IMR-90 (cell line): ENCODE measurements around the gene TLDC2. TPM values are rescaled to one million over a fixed set of nuclear protein-coding genes. Genes with fewer than 3 reads are reported as not detected.
A peak's percentile ranks its signal among the peaks of the same experiment; 100 is the strongest.

ENCODE experiments used
- ATAC-seq: fragments of 200-7000 bp; cut with Tn5 transposase; 2 replicates; pipeline ENCODE4 v1.9.1; 2020; ENCODE audit warnings: low read depth, mild to moderate bottlenecking, moderate library complexity
- BruUV-seq: library from RNA; stranded (reverse); fragments of 400-500 nt; replicated peaks from 2 replicates; lab custom pipeline; 2021; lab: Mats Ljungman, UMichigan
- CTCF ChIA-PET: fragments of 300-600 bp; formaldehyde crosslinking; extraction: SDS; loops from one replicate; lab custom pipeline; 2021; ENCODE audit warnings: antibody characterized with exemption; lab: Yijun Ruan, JAX
- POLR2A ChIA-PET: fragments of 300-600 bp; sonication (Branson Sonifier 250); formaldehyde crosslinking; loops from one replicate; lab custom pipeline; 2022; ENCODE audit warnings: antibody characterized with exemption; ENCODE audit not compliant: unreplicated experiment; lab: Charles Lee
- DNase-seq: peaks from one replicate; pipeline ENCODE4 v3.0.0; 2013
- H2AFZ ChIP-seq: replicated peaks from 2 replicates; pipeline ENCODE3; 2013; ENCODE audit warnings: low read length, mild to moderate bottlenecking; ENCODE audit not compliant: poor library complexity
- H2AK5ac ChIP-seq: 2 replicates; pipeline ENCODE4 v1.6.1; 2013; ENCODE audit warnings: low read depth, low read length, inconsistent platforms
- H2AK9ac ChIP-seq: replicated peaks from 2 replicates; pipeline ENCODE3; 2013; ENCODE audit warnings: mild to moderate bottlenecking, low read depth, low read length, moderate library complexity; ENCODE audit not compliant: poor library complexity
- H2BK120ac ChIP-seq: 2 replicates; pipeline ENCODE4 v1.6.1; 2013; ENCODE audit warnings: low read depth, low read length, inconsistent platforms
- H2BK15ac ChIP-seq: 3 replicates; pipeline ENCODE4 v1.6.1; 2013; ENCODE audit warnings: low read depth, low read length, inconsistent platforms
- H2BK20ac ChIP-seq: 2 replicates; pipeline ENCODE4 v1.6.1; 2013; ENCODE audit warnings: low read depth, mild to moderate bottlenecking, inconsistent platforms, low read length, moderate library complexity
- H2BK5ac ChIP-seq: 2 replicates; pipeline ENCODE4 v1.6.1; 2013; ENCODE audit warnings: mild to moderate bottlenecking, low read depth, low read length, inconsistent platforms; ENCODE audit not compliant: poor library complexity, severe bottlenecking
- H3K14ac ChIP-seq: replicated peaks from 2 replicates; pipeline ENCODE4 v1.6.1; 2013; ENCODE audit warnings: low read depth, low read length, inconsistent platforms
- H3K18ac ChIP-seq: 2 replicates; pipeline ENCODE4 v1.6.1; 2013; ENCODE audit warnings: low read depth, low read length, control low read depth
- H3K23ac ChIP-seq: 2 replicates; pipeline ENCODE4 v1.6.1; 2013; ENCODE audit warnings: low read depth, low read length, inconsistent platforms
- H3K27ac ChIP-seq: 2 replicates; pipeline ENCODE4 v1.5.1; 2013; ENCODE audit warnings: mild to moderate bottlenecking, control low read depth, low read length; ENCODE audit not compliant: insufficient read depth
- H3K27me3 ChIP-seq: 2 replicates; pipeline ENCODE4 v1.6.1; 2013; ENCODE audit warnings: low read length; ENCODE audit not compliant: control insufficient read depth, insufficient read depth
- H3K36me3 ChIP-seq: 2 replicates; pipeline ENCODE4 v1.6.1; 2013; ENCODE audit warnings: low read length, mixed read lengths; ENCODE audit not compliant: control insufficient read depth, insufficient read depth
- H3K4ac ChIP-seq: 2 replicates; pipeline ENCODE4 v1.6.1; 2013; ENCODE audit warnings: low read depth, low read length, inconsistent platforms
- H3K4me1 ChIP-seq: 2 replicates; pipeline ENCODE4 v1.6.1; 2013; ENCODE audit warnings: low read length, mixed read lengths; ENCODE audit not compliant: control insufficient read depth, insufficient read depth
- H3K4me2 ChIP-seq: 2 replicates; pipeline ENCODE4 v1.6.1; 2013; ENCODE audit warnings: low read depth, mild to moderate bottlenecking, control low read depth, low read length, moderate library complexity
- H3K4me3 ChIP-seq: 2 replicates; pipeline ENCODE4 v1.5.1; 2013; ENCODE audit warnings: low read depth, mild to moderate bottlenecking, control low read depth, low read length, moderate library complexity; ENCODE audit not compliant: insufficient read depth
- H3K56ac ChIP-seq: 2 replicates; pipeline ENCODE4 v1.6.1; 2013; ENCODE audit warnings: low read length, inconsistent platforms; ENCODE audit not compliant: insufficient read depth; ENCODE audit errors: extremely low read depth
- H3K79me1 ChIP-seq, 2 experiments: 2 replicates each; pipeline ENCODE4 v1.6.1; 2013; ENCODE audit warnings: low read length in 2 of 2, inconsistent platforms in 1 of 2, low read depth in 1 of 2
- H3K9ac ChIP-seq: 2 replicates; pipeline ENCODE4 v1.6.1; 2013; ENCODE audit warnings: low read depth, low read length, control low read depth
- H3K9me1 ChIP-seq: 2 replicates; pipeline ENCODE4 v1.6.1; 2013; ENCODE audit warnings: low read length, inconsistent platforms; ENCODE audit not compliant: insufficient read depth
- H3K9me3 ChIP-seq: 2 replicates; pipeline ENCODE4 v1.6.1; 2013; ENCODE audit warnings: low read length; ENCODE audit not compliant: control insufficient read depth, insufficient read depth
- H4K20me1 ChIP-seq: 2 replicates; pipeline ENCODE4 v1.6.1; 2013; ENCODE audit warnings: low read length, inconsistent platforms; ENCODE audit not compliant: insufficient read depth
- H4K5ac ChIP-seq: 2 replicates; pipeline ENCODE4 v1.6.1; 2013; ENCODE audit warnings: mild to moderate bottlenecking, low read depth, low read length, control low read depth
- H4K8ac ChIP-seq, 2 experiments: 2 replicates each; pipeline ENCODE4 v1.6.1; 2013; ENCODE audit warnings: low read depth in 2 of 2, low read length in 2 of 2, control low read depth in 1 of 2, inconsistent platforms in 1 of 2
- H4K91ac ChIP-seq: 2 replicates; pipeline ENCODE4 v1.6.1; 2013; ENCODE audit warnings: low read depth, low read length, inconsistent platforms; ENCODE audit not compliant: insufficient read depth
- CHD1 ChIP-seq: IDR thresholded peaks from 2 replicates; pipeline ENCODE4 v1.6.1; 2012; ENCODE audit warnings: low read depth, low read length, improper control_type of control experiment
- MAZ ChIP-seq: IDR thresholded peaks from 2 replicates; pipeline ENCODE4 v1.6.1; 2012; ENCODE audit warnings: low read depth, mild to moderate bottlenecking, low read length, improper control_type of control experiment, moderate library complexity, borderline replicate concordance
- MXI1 ChIP-seq: IDR thresholded peaks from 2 replicates; pipeline ENCODE4 v1.6.1; 2012; ENCODE audit warnings: low read depth, mild to moderate bottlenecking, low read length, moderate library complexity, borderline replicate concordance
- NFE2L2 ChIP-seq: fragments of 150-350 bp; IDR thresholded peaks from 2 replicates; pipeline ENCODE4 v1.6.1; 2016; ENCODE audit warnings: low read depth, mild to moderate bottlenecking, low read length
- POLR2A ChIP-seq: IDR thresholded peaks from 2 replicates; pipeline ENCODE4 v1.6.1; 2012; ENCODE audit warnings: mild to moderate bottlenecking, low read depth, low read length
- RAD21 ChIP-seq: IDR thresholded peaks from 2 replicates; pipeline ENCODE4 v1.6.1; 2012; ENCODE audit warnings: low read length, improper control_type of control experiment
- WGBS, 2 experiments: methylation state at CpG; one replicate each; pipeline versions ENCODE4 v1.1.5 to v1.1.7; 2013; ENCODE audit warnings: missing lambda C conversion rate in 2 of 2; ENCODE audit not compliant: insufficient read length in 1 of 2; ENCODE audit errors: extremely low coverage in 2 of 2; 5-methylcytosine and 5-hydroxymethylcytosine counted together
- dilution Hi-C: fragments of 300-500 bp; cut with HindIII; formaldehyde crosslinking; loops from one replicate; pipeline ENCODE4 v1.14.3; 2018; ENCODE audit warnings: low sequenced_read_pairs; ENCODE audit not compliant: unreplicated experiment
- in situ Hi-C: fragments of 300-500 bp; cut with MboI; formaldehyde crosslinking; loops from 3 replicates; pipeline ENCODE4 v1.14.3; 2019; ENCODE audit warnings: low sequenced_read_pairs, inconsistent platforms, mixed read lengths
- intact Hi-C: fragments of 100-400 bp; cut with micrococcal nuclease; formaldehyde crosslinking; loops from 2 replicates; pipeline ENCODE4 v1.10.0; 2022
- polyA plus RNA-seq, 3 experiments: library from polyadenylated mRNA; depleted of rRNA; stranded (reverse); fragments of >200 nt; gene quantifications; 2 replicates each; pipeline ENCODE4 v1.2.3, GENCODE V29; 2012; ENCODE audit warnings: low replicate concordance in 1 of 3
- total RNA-seq: library from RNA; depleted of rRNA; stranded (reverse); fragments of >200 nt; gene quantifications from 2 replicates; pipeline ENCODE4 v1.2.3, GENCODE V29; 2012

The TLDC2 gene
- total and polyA plus RNA-seq, 2 of the 4 experiments (the other 2 are of a cell fraction) = 0.18 to 0.19 TPM

GRCh38 chr20:36861875-36862801 is 13.8 kb upstream of the TLDC2 start:
- Histone ChIP-seq H2BK5ac (peak overlapping the region; percentile 84), H3K27me3 (no peaks in the 10 kb centered on the region), H4K91ac (peak overlapping the region; percentile 92), H2AK5ac (peak overlapping the region; percentile 98), H3K9ac (peak overlapping the region; percentile 83), H3K4ac (peak overlapping the region; percentile 98), H3K9me1 (peaks cover 28% of the 10 kb centered on the region), H3K23ac (peak overlapping the region; percentile 97), H2AK9ac (peak overlapping the region; percentile 100), H3K27ac (peak overlapping the region; percentile 76), H3K9me3 (no peaks in the 10 kb centered on the region), H4K8ac (peak overlapping the region; percentile 5 to 87; a peak in 2 of 4 replicates), H3K36me3 (peaks cover 4% of the 10 kb centered on the region; the same call in 1 of the 2 replicates), H4K20me1 (peaks cover 53% of the 10 kb centered on the region), H3K4me3 (peak overlapping the region; percentile 62), H2BK15ac (no peak overlapping the region), H3K4me1 (peaks cover 31% of the 10 kb centered on the region), H2AFZ (peak overlapping the region; percentile 91), H3K79me1 (peaks cover 8 to 49% of the 10 kb centered on the region in 2 experiments; a peak in 3 of 4 replicates), H3K4me2 (peak overlapping the region; percentile 94), H2BK20ac (0 out of 2 replicates have a peak overlapping the region, but pooled peaks have one; percentile 67), H2BK120ac (peak overlapping the region; percentile 78), H3K56ac (peak overlapping the region; percentile 86), H4K5ac (peak overlapping the region; percentile 23; the same call in 1 of the 2 replicates), H3K14ac (peak overlapping the region; percentile 98), H3K18ac (peak overlapping the region; percentile 15; the same call in 1 of the 2 replicates)
- peak; percentile 83 for DNase-seq
- dilution Hi-C loops = loop anchor here (10.0 kb wide), 1 partner anchor 57 kb away; no protein-coding TSS in a partner anchor
- TF ChIP-seq NFE2L2 (no peak), POLR2A (peak; percentile 69), MXI1 (peak; percentile 78; the same call in 1 of the 2 replicates), RAD21 (no peak), CHD1 (no peak), MAZ (0 out of 2 replicates have a peak, but pooled peaks have one; percentile 8)
- in situ Hi-C loops = no loop called here
- BruUV-seq = no TSS peak
- peak; percentile 45 for ATAC-seq
- WGBS, 2 experiments = 0% methylated on average over 11 of the region's 45 CpGs; no CpG with 5 or more reads in 1 of the 2 experiments
- intact Hi-C loops = loop anchor here (1.0 to 10.0 kb wide), 3 partner anchors 27 to 197 kb away; no protein-coding TSS in a partner anchor
- ChIA-PET POLR2A (interaction anchor here (1.2 kb wide), 1 partner anchor 26 kb away, joined by 3 read pairs; no protein-coding TSS in a partner anchor), CTCF (no interaction called here)
